OCI-LY3 (cell line): ENCODE results near the gene PRKD3.

ENCODE experiments used
- H2AFZ ChIP-seq: fragments of 200-600, 300-600 bp; shearing (Covaris generic); 2 replicates; pipeline ENCODE4 v1.6.0; 2014; ENCODE audit warnings: antibody characterized with exemption, low read depth, low read length
- H3K27ac ChIP-seq: fragments of 200-600, 300-600 bp; sonication (generic); 2 replicates; pipeline ENCODE4 v1.5.1; 2014; ENCODE audit warnings: mild to moderate bottlenecking, low read length, moderate library complexity, mixed read lengths
- H3K27me3 ChIP-seq: fragments of 200-600, 300-600 bp; sonication (generic); 2 replicates; pipeline ENCODE4 v1.6.1; 2014; ENCODE audit warnings: low read depth, low read length, mixed read lengths
- H3K36me3 ChIP-seq: fragments of 200-600, 300-600 bp; sonication (generic); replicated peaks from 2 replicates; pipeline ENCODE3; 2014; ENCODE audit warnings: low read depth, low read length, mixed read lengths
- H3K4me1 ChIP-seq: fragments of 300-600, 200-600 bp; sonication (generic); 2 replicates; pipeline ENCODE4 v1.6.1; 2014; ENCODE audit warnings: low read length, mixed read lengths
- H3K4me2 ChIP-seq: fragments of 200-600, 300-600 bp; sonication (generic); 2 replicates; pipeline ENCODE4 v1.6.1; 2014; ENCODE audit warnings: low read length, mixed read lengths
- H3K4me3 ChIP-seq: fragments of 300-600, 200-600 bp; sonication (generic); 2 replicates; pipeline ENCODE4 v1.5.1; 2014; ENCODE audit warnings: antibody characterized with exemption, mild to moderate bottlenecking, low read length, moderate library complexity
- H3K79me2 ChIP-seq: fragments of 300-600, 200-600 bp; shearing (Covaris generic); 2 replicates; pipeline ENCODE4 v1.6.1; 2014; ENCODE audit warnings: mild to moderate bottlenecking, low read length, mixed read lengths
- H3K9ac ChIP-seq: fragments of 300-600, 200-600 bp; shearing (Covaris generic); 2 replicates; pipeline ENCODE4 v1.6.0; 2014; ENCODE audit warnings: mild to moderate bottlenecking, low read length, moderate library complexity
- H3K9me3 ChIP-seq: fragments of 200-600, 300-600 bp; shearing (Covaris generic); 2 replicates; pipeline ENCODE4 v1.6.1; 2014; ENCODE audit warnings: low read length, mixed read lengths; ENCODE audit not compliant: insufficient read depth
- H4K20me1 ChIP-seq: fragments of 200-600, 300-600 bp; sonication (generic); 2 replicates; pipeline ENCODE4 v1.6.1; 2016; ENCODE audit warnings: low read length, mixed read lengths; ENCODE audit not compliant: insufficient read depth
- CTCF ChIP-seq: fragments of 200-600, 300-600 bp; sonication (generic); IDR thresholded peaks from 2 replicates; pipeline ENCODE4 v1.5.1; 2014; ENCODE audit warnings: antibody characterized with exemption, low read length, low read depth
- EZH2phosphoT487 ChIP-seq: fragments of 200-600 bp; shearing (Covaris generic); IDR thresholded peaks from 2 replicates; pipeline ENCODE4 v1.6.1; 2018; ENCODE audit warnings: antibody characterized with exemption, mixed run types, low read depth

PRKD3 gene

GRCh38 chr2:37337620-37338280 is 13.1 kb upstream of the PRKD3 start:
- no peaks in the 10 kb centered on the region for H3K36me3 ChIP-seq
- no peak overlapping the region for H3K27ac ChIP-seq
- TF ChIP-seq CTCF: no peak
- no peak for TF ChIP-seq EZH2phosphoT487
- peaks cover 31% of the 10 kb centered on the region for H3K27me3 ChIP-seq
- H2AFZ ChIP-seq: no peak overlapping the region
- H3K4me3 ChIP-seq: no peak overlapping the region
- H4K20me1 ChIP-seq: no peaks in the 10 kb centered on the region
- no peak overlapping the region for H3K9ac ChIP-seq
- H3K4me1 ChIP-seq: peaks cover 7% of the 10 kb centered on the region
- H3K4me2 ChIP-seq: no peak overlapping the region
- no peaks in the 10 kb centered on the region for H3K9me3 ChIP-seq
- H3K79me2 ChIP-seq: no peaks in the 10 kb centered on the region

GRCh38 chr2:37335604-37336003 is 11.0 kb upstream of the PRKD3 start:
- Histone ChIP-seq H2AFZ (no peak overlapping the region), H4K20me1 (no peaks in the 10 kb centered on the region), H3K9me3 (no peaks in the 10 kb centered on the region), H3K4me3 (no peak overlapping the region), H3K36me3 (no peaks in the 10 kb centered on the region), H3K27ac (no peak overlapping the region), H3K4me2 (no peak overlapping the region), H3K79me2 (no peaks in the 10 kb centered on the region), H3K27me3 (peaks cover 27% of the 10 kb centered on the region), H3K4me1 (peaks cover 8% of the 10 kb centered on the region), H3K9ac (no peak overlapping the region)
- no peak for TF ChIP-seq EZH2phosphoT487
- TF ChIP-seq CTCF: no peak

- H3K4me2 ChIP-seq: no peak overlapping the region
- no peak overlapping the region for H3K9ac ChIP-seq
- no peak overlapping the region for H3K4me3 ChIP-seq
- no peak for TF ChIP-seq EZH2phosphoT487
- TF ChIP-seq CTCF: no peak
- H3K79me2 ChIP-seq: no peaks in the 10 kb centered on the region
- no peaks in the 10 kb centered on the region for H4K20me1 ChIP-seq
- H3K9me3 ChIP-seq: no peaks in the 10 kb centered on the region
- H3K27me3 ChIP-seq: peaks cover 12% of the 10 kb centered on the region
- H3K36me3 ChIP-seq: no peaks in the 10 kb centered on the region
- peaks cover 11% of the 10 kb centered on the region for H3K4me1 ChIP-seq
- no peak overlapping the region for H2AFZ ChIP-seq
- no peak overlapping the region for H3K27ac ChIP-seq
Measured at GRCh38 chr2:37333256-37333655, 8.6 kb upstream of the PRKD3 start.

GRCh38 chr2:37332560-37332959 is 7.9 kb upstream of the PRKD3 start:
- Histone ChIP-seq H4K20me1 (no peaks in the 10 kb centered on the region), H3K4me2 (no peak overlapping the region), H3K27me3 (peaks cover 7% of the 10 kb centered on the region), H2AFZ (no peak overlapping the region), H3K79me2 (no peaks in the 10 kb centered on the region), H3K4me1 (peaks cover 11% of the 10 kb centered on the region), H3K27ac (no peak overlapping the region), H3K36me3 (no peaks in the 10 kb centered on the region), H3K4me3 (no peak overlapping the region), H3K9ac (no peak overlapping the region), H3K9me3 (no peaks in the 10 kb centered on the region)
- no peak for TF ChIP-seq CTCF
- no peak for TF ChIP-seq EZH2phosphoT487
